ENCODE data around the gene C13orf46. TPM values are rescaled to one million over a fixed set of nuclear protein-coding genes. Genes with fewer than 3 reads are reported as not detected.

Gene C13orf46
- total and polyA plus RNA-seq, 2 of the 8 experiments (the other 6 are each of a cell fraction or from before 2014, with no cell fraction given): 0.23 to 0.28 TPM

- Histone ChIP-seq H2BK5ac (ENCODE audit: low read depth, low read length) (no peak overlapping the region), H4K91ac (replicated peaks; ENCODE audit: insufficient read length, low read length) (no peak overlapping the region), H3K14ac (ENCODE audit: insufficient read length) (no peak overlapping the region), H2BK15ac (ENCODE audit: low read length) (no peak overlapping the region), H3K56ac (replicated peaks; ENCODE audit: insufficient read length, low read depth, low read length) (no peak overlapping the region), H3K4ac (replicated peaks; ENCODE audit: insufficient read length, low read depth, low read length) (no peak overlapping the region), H3K79me1 (ENCODE audit: low read depth, low read length) (no peaks in the 10 kb centered on the region), H3K27ac (ENCODE audit: low read depth, low read length) (no peak overlapping the region), H3K18ac (ENCODE audit: extremely low read depth, low read length) (no peak overlapping the region), H3K9me3 (ENCODE audit: insufficient read depth in 2 of 2, low read depth in 1 of 2, low read length in 1 of 2) (no peaks in the 10 kb centered on the region), H2BK120ac (replicated peaks; ENCODE audit: low read depth, low read length) (no peak overlapping the region), H3K9ac (replicated peaks in 1 of 4; ENCODE audit: extremely low read depth in 1 of 4, low read depth in 3 of 4, low read length in 3 of 4) (no peak overlapping the region), H2BK12ac (ENCODE audit: low read depth, low read length) (no peak overlapping the region), H3K36me3 (ENCODE audit: control insufficient read depth in 2 of 4, insufficient read depth in 4 of 4, low read length in 3 of 4) (no peaks in the 10 kb centered on the region), H4K5ac (ENCODE audit: insufficient read length, low read depth, low read length) (no peak overlapping the region), H3K27me3 (replicated peaks in 1 of 4; ENCODE audit: control insufficient read depth in 3 of 4, extremely low read depth in 1 of 4, insufficient read depth in 3 of 4, low read length in 3 of 4) (no peaks in the 10 kb centered on the region), H3K79me2 (ENCODE audit: control insufficient read depth in 1 of 2, insufficient read depth in 2 of 2, low read length in 2 of 2) (no peaks in the 10 kb centered on the region), H2BK20ac (ENCODE audit: low read length) (no peak overlapping the region), H3K4me2 (ENCODE audit: insufficient read depth in 1 of 2, low read depth in 2 of 2, low read length in 2 of 2) (no peak overlapping the region), H4K8ac (ENCODE audit: extremely low read depth, insufficient read depth, low read length) (no peak overlapping the region), H4K20me1 (replicated peaks in 1 of 2; ENCODE audit: control insufficient read depth in 1 of 2, insufficient read depth in 2 of 2, low read length in 2 of 2) (peaks cover 0 to 3% of the 10 kb centered on the region in 2 experiments), H2AK5ac (ENCODE audit: low read depth, low read length) (no peak overlapping the region), H3K23me2 (ENCODE audit: low read depth, low read length) (peaks cover 5% of the 10 kb centered on the region; the same call in 1 of the 2 replicates), H2AFZ (ENCODE audit: low read length) (no peak overlapping the region), H3K4me1 (replicated peaks in 1 of 4; ENCODE audit: control insufficient read depth in 3 of 4, insufficient read depth in 4 of 4, low read length in 3 of 4) (no peaks in the 10 kb centered on the region), H3K4me3 (ENCODE audit: extremely low read depth in 1 of 4, insufficient read depth in 2 of 4, low read depth in 3 of 4, low read length in 4 of 4) (no peak overlapping the region), H3K23ac (ENCODE audit: insufficient read length) (no peak overlapping the region)
- 93% methylated on average over 19 of the region's 19 CpGs; no CpG with 5 or more reads in 1 of the 2 experiments for WGBS, 2 experiments (ENCODE audit: extremely low coverage in 1 of 2, insufficient coverage in 1 of 2, insufficient read length in 1 of 2, insufficient replicate concordance in 2 of 2, low coverage in 1 of 2, low lambda C conversion rate in 2 of 2, missing lambda C conversion rate in 1 of 2)
- ChIA-PET POLR2A (ENCODE audit: partially characterized antibody) (no interaction called here), CTCF (ENCODE audit: partially characterized antibody) (interaction anchor here (1.0 kb wide), 1 partner anchor 42 kb away, joined by 3 read pairs; no protein-coding TSS in a partner anchor)
- DNase-seq (ENCODE audit: low read depth in 1 of 2, low spot score in 2 of 2) (no peak), FAIRE-seq (no peak)
- TF ChIP-seq ASH2L (IDR thresholded peaks at IDR 0.05; ENCODE audit: low read length) (no peak), ZNF274 (IDR thresholded peaks at IDR 0.05; ENCODE audit: borderline replicate concordance, extremely low read depth, low read length) (no peak), CREB1 (IDR thresholded peaks at IDR 0.05) (no peak), CTBP2 (IDR thresholded peaks at IDR 0.05; ENCODE audit: borderline replicate concordance, insufficient read depth, insufficient read length, low read length) (no peak), KDM1A (IDR thresholded peaks at IDR 0.05; ENCODE audit: borderline replicate concordance, low read length) (no peak), SIRT6 (IDR thresholded peaks at IDR 0.05; ENCODE audit: low read length) (no peak), CHD1 (IDR thresholded peaks at IDR 0.05; ENCODE audit: low read depth, low read length) (no peak), SIX5 (IDR thresholded peaks at IDR 0.05; ENCODE audit: low read depth, low read length) (no peak), EZH2 (IDR thresholded peaks at IDR 0.05; ENCODE audit: low read depth, low read length, severe bottlenecking) (no peak), EP300 (IDR thresholded peaks at IDR 0.05; ENCODE audit: borderline replicate concordance in 1 of 2, low read depth in 2 of 2, low read length in 2 of 2) (no peak), RBBP5 (IDR thresholded peaks at IDR 0.05; ENCODE audit: borderline replicate concordance, low read depth, low read length) (no peak)
Measured at GRCh38 chr13:114011226-114011625, 37.4 kb upstream of the C13orf46 start.

Measured in H1 (cell line).